BJ (cell line): ENCODE results near the gene GALNT2. TPM values are rescaled to one million over a fixed set of nuclear protein-coding genes. Genes with fewer than 3 reads are reported as not detected.

Experiments used
- CTCF ChIA-PET: fragments of 350-600 bp; formaldehyde crosslinking; extraction: SDS; loops from one replicate; lab custom pipeline; 2021; ENCODE audit warnings: antibody characterized with exemption, inconsistent platforms; lab: Yijun Ruan, JAX
- POLR2A ChIA-PET: fragments of 300-600 bp; sonication (Branson Sonifier 250); formaldehyde crosslinking; extraction: SDS; loops from one replicate; lab custom pipeline; 2021; ENCODE audit warnings: antibody characterized with exemption; lab: Charles Lee
- DNase-seq: peaks from one replicate; pipeline ENCODE4 v3.0.0-alpha.2; 2011; ENCODE audit warnings: low read depth
- H3K27me3 ChIP-seq: 2 replicates; pipeline ENCODE4 v1.6.0; 2011; ENCODE audit warnings: low read length; ENCODE audit not compliant: control insufficient read depth, insufficient read depth
- H3K36me3 ChIP-seq: 2 replicates; pipeline ENCODE4 v1.5.1; 2011; ENCODE audit warnings: low read length; ENCODE audit not compliant: control insufficient read depth, insufficient read depth
- H3K4me3 ChIP-seq: 2 replicates; pipeline ENCODE4 v1.5.1; 2011; ENCODE audit warnings: low read depth, mild to moderate bottlenecking, control low read depth, low read length
- CTCF ChIP-seq: IDR thresholded peaks from 2 replicates; pipeline ENCODE4 v1.5.1; 2011; ENCODE audit warnings: low read depth, mild to moderate bottlenecking, control low read depth, inconsistent platforms, low read length, moderate library complexity; ENCODE audit not compliant: insufficient read depth
- polyA plus RNA-seq: library from polyadenylated mRNA; depleted of rRNA; stranded (reverse); fragments of >200 nt; gene quantifications from 2 replicates; pipeline ENCODE4 v1.2.3, GENCODE V29; 2011

The GALNT2 gene
- polyA plus RNA-seq, 1 experiment: 90.9 TPM

- no peaks in the 10 kb centered on the region for H3K36me3 ChIP-seq
- DNase-seq: no peak
- H3K27me3 ChIP-seq: peaks cover 4% of the 10 kb centered on the region; the same call in 1 of the 2 replicates
- no peak for TF ChIP-seq CTCF
- CTCF ChIA-PET: interaction anchor here (0.9 to 1.1 kb wide), 2 partner anchors 628 to 633 kb away, joined by 3 read pairs; no protein-coding TSS in a partner anchor
- POLR2A ChIA-PET: no interaction called here
- H3K4me3 ChIP-seq: no peak overlapping the region
Observed at GRCh38 chr1:230289350-230289644, 222.3 kb downstream of the GALNT2 start.

GRCh38 chr1:230291731-230292620, 224.9 kb downstream of the GALNT2 start:
- POLR2A ChIA-PET: no interaction called here
- DNase-seq: no peak
- Histone ChIP-seq H3K27me3 (peaks cover 4% of the 10 kb centered on the region; the same call in 1 of the 2 replicates), H3K4me3 (no peak overlapping the region), H3K36me3 (no peaks in the 10 kb centered on the region)
- CTCF ChIA-PET: no interaction called here
- TF ChIP-seq CTCF: no peak

GRCh38 chr1:230292689-230293389, 225.8 kb downstream of the GALNT2 start:
- POLR2A ChIA-PET: no interaction called here
- DNase-seq: no peak
- H3K27me3 ChIP-seq: peaks cover 4% of the 10 kb centered on the region; the same call in 1 of the 2 replicates
- TF ChIP-seq CTCF: no peak
- H3K36me3 ChIP-seq: no peaks in the 10 kb centered on the region
- no peak overlapping the region for H3K4me3 ChIP-seq
- CTCF ChIA-PET: no interaction called here

GRCh38 chr1:230293390-230293700, 226.3 kb downstream of the GALNT2 start:
- ChIA-PET CTCF (no interaction called here), POLR2A (no interaction called here)
- peaks cover 4% of the 10 kb centered on the region; the same call in 1 of the 2 replicates for H3K27me3 ChIP-seq
- no peaks in the 10 kb centered on the region for H3K36me3 ChIP-seq
- DNase-seq: no peak
- H3K4me3 ChIP-seq: no peak overlapping the region
- no peak for TF ChIP-seq CTCF

- TF ChIP-seq CTCF: no peak
Observed at GRCh38 chr1:230295367-230295766, 228.3 kb downstream of the GALNT2 start.

More at GRCh38 chr1:230295367-230295766, 228.3 kb downstream of the GALNT2 start:
- Histone ChIP-seq H3K27me3 (peaks cover 4% of the 10 kb centered on the region; the same call in 1 of the 2 replicates), H3K4me3 (no peak overlapping the region), H3K36me3 (no peaks in the 10 kb centered on the region)
- POLR2A ChIA-PET: no interaction called here
- DNase-seq: no peak
- CTCF ChIA-PET: no interaction called here
